ENCODE data around the gene ZC3H13.

The ZC3H13 gene

DNA sequence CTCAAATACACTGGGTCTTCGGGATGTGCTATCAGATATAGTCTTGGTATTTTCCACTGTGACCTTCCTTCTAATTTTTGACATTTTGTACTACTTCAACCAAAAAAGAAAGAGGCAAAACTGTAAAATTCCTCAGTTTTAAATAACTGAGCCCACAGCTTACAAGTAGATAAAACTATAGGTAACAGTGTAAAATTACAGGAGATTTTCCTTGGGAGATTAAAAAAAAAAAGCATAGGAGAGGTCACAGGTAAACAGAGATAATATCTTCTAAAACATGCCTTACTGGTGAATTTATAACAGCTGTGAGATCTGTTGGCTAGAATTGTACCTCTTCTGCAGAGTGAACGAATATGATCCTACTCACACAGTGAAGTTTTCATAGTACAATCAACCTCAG lies 7.1 kb downstream of the ZC3H13 start:
- peaks cover 18% of the 10 kb centered on the region for H3K4me1 Mint-ChIP-seq (ENCODE audit: low read depth)

DNA sequence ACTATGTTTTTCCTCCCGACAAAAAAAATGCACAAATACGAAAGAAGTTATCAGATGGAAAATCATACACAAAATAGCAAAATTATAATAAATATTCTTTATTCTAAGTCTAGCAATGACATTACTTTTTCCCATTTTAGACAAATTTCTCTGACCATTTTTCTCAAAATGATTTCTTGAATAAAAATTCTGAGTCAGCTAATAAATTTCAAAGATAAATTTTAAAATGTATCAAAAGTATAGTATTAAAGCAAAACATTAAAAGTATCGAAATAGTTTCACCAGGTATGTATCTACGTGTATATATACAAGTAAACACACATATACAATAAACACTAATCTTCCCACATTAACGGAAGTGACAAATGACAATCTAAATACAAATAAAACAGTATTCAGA lies 8.9 kb downstream of the ZC3H13 start:
- H3K27me3 Mint-ChIP-seq (ENCODE audit: low read depth) = no peaks in the 10 kb centered on the region
- H3K36me3 Mint-ChIP-seq (ENCODE audit: low read depth) = peaks cover 17% of the 10 kb centered on the region
- H3K27ac Mint-ChIP-seq = no peak overlapping the region
- H3K4me1 Mint-ChIP-seq (ENCODE audit: low read depth) = peaks cover 11% of the 10 kb centered on the region
- no peak overlapping the region for H3K4me3 Mint-ChIP-seq
- no peaks in the 10 kb centered on the region for H3K9me3 Mint-ChIP-seq

More for the DNA sequence above, 7.1 kb downstream of the ZC3H13 start:
- Mint-ChIP-seq H3K27me3 (ENCODE audit: low read depth) (no peaks in the 10 kb centered on the region), H3K4me3 (no peak overlapping the region), H3K27ac (no peak overlapping the region), H3K9me3 (no peaks in the 10 kb centered on the region), H3K36me3 (ENCODE audit: low read depth) (peaks cover 10% of the 10 kb centered on the region)

DNA sequence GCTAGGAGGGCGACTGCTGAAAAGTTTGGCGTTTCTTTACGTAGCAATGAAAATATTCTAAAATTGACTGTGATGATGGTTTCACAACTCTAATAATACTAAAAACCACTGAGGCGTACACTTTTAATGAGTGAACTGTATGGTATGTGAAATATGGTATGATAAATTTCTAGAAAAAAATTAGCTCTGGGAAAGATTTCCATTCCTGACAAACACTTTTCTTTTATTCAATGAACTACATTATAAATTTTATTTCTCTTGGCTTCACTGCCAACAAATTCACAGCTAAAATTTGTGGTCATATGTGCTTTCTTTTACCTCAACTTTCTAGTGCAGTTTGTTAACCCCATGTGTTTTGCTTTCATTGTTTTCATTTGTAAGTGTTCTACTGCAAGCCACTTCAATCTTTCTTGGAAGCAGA lies 11.1 kb downstream of the ZC3H13 start:
- Mint-ChIP-seq H3K9me3 (no peaks in the 10 kb centered on the region), H3K4me3 (no peak overlapping the region), H3K27ac (no peak overlapping the region), H3K36me3 (ENCODE audit: low read depth) (peaks cover 20% of the 10 kb centered on the region), H3K4me1 (ENCODE audit: low read depth) (peaks cover 2% of the 10 kb centered on the region), H3K27me3 (ENCODE audit: low read depth) (no peaks in the 10 kb centered on the region)

DNA sequence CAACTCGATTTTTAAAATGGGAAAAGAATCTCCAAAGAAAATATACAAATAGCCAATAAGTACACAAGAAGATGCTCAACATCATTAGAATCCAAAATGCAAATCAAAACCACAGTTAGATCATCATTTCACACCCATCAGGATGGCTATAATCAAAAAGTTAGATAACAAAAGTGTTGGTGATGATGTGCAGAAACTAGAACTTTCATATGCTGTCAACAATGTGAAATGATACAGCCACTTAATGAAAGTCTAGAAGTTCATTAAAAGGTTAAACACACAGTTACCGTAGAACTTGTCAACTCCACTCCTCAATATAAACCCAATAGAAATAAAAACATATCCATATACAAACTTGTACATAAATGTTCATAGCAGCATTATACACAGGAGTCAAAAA lies 11.8 kb downstream of the ZC3H13 start:
- no peaks in the 10 kb centered on the region for H3K27me3 Mint-ChIP-seq (ENCODE audit: low read depth)
- H3K9me3 Mint-ChIP-seq = no peaks in the 10 kb centered on the region
- no peak overlapping the region for H3K27ac Mint-ChIP-seq
- no peak overlapping the region for H3K4me3 Mint-ChIP-seq
- peaks cover 22% of the 10 kb centered on the region for H3K36me3 Mint-ChIP-seq (ENCODE audit: low read depth)
- H3K4me1 Mint-ChIP-seq (ENCODE audit: low read depth) = peaks cover 2% of the 10 kb centered on the region

DNA sequence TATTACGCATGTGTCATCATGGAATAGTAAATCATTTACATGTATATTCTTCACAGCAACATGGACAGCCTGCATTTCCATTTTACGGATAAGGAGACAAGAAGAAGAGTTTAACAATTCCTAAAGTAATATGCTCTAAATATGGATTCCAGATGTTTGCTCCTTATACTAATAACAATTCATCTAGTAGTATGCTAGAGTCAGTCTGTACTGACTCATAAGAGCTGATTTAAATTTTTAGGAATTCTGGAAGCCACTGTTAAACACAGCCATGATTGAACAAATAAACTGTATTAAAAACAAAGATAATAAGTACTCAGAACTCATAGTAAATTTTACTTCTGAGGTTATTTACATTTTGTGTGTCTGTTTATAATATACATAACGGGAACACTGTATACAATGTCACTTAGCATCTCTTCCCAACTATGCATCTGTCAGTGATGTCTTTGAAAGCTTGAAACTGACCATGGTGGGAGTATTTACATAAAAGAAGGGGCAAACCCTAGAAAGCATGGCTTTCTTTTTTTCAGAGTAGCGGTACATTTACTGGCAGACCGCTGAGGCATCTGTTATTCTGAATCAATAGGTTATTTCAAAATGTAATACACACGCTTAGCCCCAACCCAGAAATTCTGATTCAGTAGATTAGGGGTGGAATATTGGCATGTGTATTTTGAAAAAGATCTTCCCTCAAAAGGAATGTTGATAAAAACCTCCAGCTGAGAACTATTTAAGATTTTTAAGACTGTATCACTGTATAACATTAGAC lies 12.9 kb downstream of the ZC3H13 start:
- Mint-ChIP-seq H3K36me3 (ENCODE audit: low read depth) (peaks cover 28% of the 10 kb centered on the region), H3K27me3 (ENCODE audit: low read depth) (no peaks in the 10 kb centered on the region), H3K27ac (no peak overlapping the region)

DNA sequence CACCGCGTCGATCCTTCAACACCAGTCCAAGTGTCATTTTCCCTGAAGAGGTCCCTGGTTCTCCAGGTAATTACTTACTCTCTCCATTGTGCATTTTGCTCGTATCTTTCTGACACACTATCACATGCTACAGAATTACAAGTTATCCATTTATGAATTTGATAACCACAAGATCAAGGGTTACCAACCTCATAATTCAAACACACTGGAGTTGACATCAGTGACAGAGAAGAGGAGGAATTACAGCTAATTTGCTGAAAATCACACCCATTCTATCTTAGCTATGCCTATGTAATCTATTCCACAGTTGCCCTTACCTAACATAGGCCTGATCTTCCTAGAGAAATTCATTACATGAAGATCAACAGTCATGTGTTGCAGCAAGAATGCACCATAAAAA lies 14.2 kb downstream of the ZC3H13 start:
- Mint-ChIP-seq H3K36me3 (ENCODE audit: low read depth) (peaks cover 37% of the 10 kb centered on the region), H3K9me3 (no peaks in the 10 kb centered on the region), H3K27me3 (ENCODE audit: low read depth) (no peaks in the 10 kb centered on the region), H3K4me3 (no peak overlapping the region), H3K4me1 (ENCODE audit: low read depth) (peaks cover 2% of the 10 kb centered on the region), H3K27ac (no peak overlapping the region)

More for the DNA sequence above, 12.9 kb downstream of the ZC3H13 start:
- Mint-ChIP-seq H3K4me1 (ENCODE audit: low read depth) (peaks cover 2% of the 10 kb centered on the region), H3K4me3 (no peak overlapping the region), H3K9me3 (no peaks in the 10 kb centered on the region)

DNA sequence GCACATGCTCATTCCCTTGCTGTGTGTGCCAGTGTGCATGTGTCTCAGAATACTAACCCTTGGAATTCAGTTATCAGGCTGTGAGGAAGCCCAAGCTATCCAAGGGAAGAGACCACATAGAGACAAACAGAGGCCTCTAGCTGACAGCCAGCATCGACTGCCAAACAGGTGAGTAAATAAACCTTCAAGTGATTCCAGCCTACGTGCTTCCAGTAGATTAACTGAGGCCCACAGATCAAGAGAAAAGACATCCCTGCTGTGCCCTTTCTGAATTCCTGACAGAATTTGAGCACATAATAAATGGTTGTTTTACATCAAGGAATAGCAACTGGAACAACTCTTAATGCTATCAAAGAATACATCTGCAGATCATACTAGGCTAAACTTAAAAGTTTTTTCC lies 17.5 kb downstream of the ZC3H13 start:
- H3K9me3 Mint-ChIP-seq = peaks cover 8% of the 10 kb centered on the region
- H3K36me3 Mint-ChIP-seq (ENCODE audit: low read depth) = peaks cover 41% of the 10 kb centered on the region
- no peaks in the 10 kb centered on the region for H3K4me1 Mint-ChIP-seq (ENCODE audit: low read depth)

DNA sequence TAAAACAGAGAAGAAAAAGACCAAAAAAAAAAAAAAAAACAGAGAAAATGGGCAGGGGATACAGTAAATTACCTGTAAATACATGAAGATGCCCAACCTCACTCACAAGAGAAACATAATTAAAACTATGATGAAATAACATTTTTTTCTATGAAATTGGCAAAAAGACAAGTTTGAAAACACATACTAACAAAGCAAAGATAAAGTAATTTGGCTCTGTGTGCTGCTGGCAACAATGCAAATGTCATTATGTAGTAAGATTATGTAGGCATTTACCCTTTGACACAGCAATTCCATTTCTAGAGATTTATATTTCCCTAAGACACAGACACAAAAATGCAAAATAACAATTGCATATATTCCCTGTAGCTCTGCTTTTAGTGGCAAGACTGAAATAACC lies 20.2 kb downstream of the ZC3H13 start:
- peaks cover 10% of the 10 kb centered on the region for H3K9me3 Mint-ChIP-seq
- H3K36me3 Mint-ChIP-seq (ENCODE audit: low read depth) = peaks cover 50% of the 10 kb centered on the region
- H3K4me3 Mint-ChIP-seq = no peak overlapping the region
- no peaks in the 10 kb centered on the region for H3K27me3 Mint-ChIP-seq (ENCODE audit: low read depth)
- no peak overlapping the region for H3K27ac Mint-ChIP-seq
- H3K4me1 Mint-ChIP-seq (ENCODE audit: low read depth) = peaks cover 1% of the 10 kb centered on the region

More for the DNA sequence above, 17.5 kb downstream of the ZC3H13 start:
- Mint-ChIP-seq H3K27me3 (ENCODE audit: low read depth) (no peaks in the 10 kb centered on the region), H3K4me3 (no peak overlapping the region), H3K27ac (no peak overlapping the region)

DNA sequence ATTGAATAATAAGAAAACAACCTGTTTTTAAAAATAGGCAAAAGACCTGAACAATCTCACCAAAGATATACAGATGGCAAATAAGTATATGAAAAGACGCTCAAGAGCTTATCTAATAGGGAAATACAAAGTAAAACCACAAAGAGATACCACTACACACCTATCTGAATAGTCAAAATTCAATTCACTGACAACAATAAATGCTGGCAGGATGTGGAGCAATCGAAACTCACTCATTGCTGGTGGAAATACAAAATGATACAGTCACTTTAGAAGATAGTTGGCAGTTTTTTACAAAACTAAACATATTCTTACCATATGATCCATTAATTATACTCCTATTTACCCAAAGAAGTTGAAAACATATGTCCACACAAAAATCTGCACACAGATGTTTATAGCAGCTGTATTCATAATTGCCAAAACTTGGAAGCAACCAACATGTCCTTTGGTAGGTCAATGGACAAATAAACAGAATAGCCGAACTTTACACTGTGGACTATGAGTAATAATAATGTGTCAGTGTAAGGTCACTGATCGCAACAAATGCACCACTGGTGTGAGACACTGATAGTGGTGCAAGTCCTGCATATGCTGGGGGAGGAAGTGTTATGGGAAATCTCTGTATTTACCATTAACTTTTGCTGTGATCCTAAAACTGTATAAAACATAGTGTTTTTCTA lies 20.8 kb downstream of the ZC3H13 start:
- Mint-ChIP-seq H3K27ac (no peak overlapping the region), H3K36me3 (ENCODE audit: low read depth) (peaks cover 50% of the 10 kb centered on the region), H3K9me3 (peaks cover 10% of the 10 kb centered on the region), H3K27me3 (ENCODE audit: low read depth) (no peaks in the 10 kb centered on the region), H3K4me1 (ENCODE audit: low read depth) (peaks cover 1% of the 10 kb centered on the region), H3K4me3 (no peak overlapping the region)

DNA sequence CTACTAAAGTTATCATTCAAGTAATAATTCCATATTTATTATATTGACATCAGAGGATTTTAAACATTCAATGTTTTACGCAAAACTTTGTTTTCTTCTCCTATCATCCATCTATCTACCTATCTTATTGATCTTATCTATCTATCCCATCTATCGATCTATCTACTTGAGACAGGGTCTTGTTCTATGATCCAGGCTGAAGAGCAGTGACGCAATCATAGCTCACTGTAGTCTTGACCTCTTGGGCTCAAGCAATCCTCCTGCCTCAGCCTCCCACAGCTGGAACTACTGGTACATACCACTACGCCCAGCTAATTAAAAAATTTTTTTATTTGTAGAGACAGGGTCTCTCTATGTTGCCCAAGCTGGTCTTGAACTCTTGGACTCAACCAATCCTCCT lies 27.4 kb downstream of the ZC3H13 start:
- H3K9me3 Mint-ChIP-seq = peaks cover 3% of the 10 kb centered on the region
- H3K36me3 Mint-ChIP-seq (ENCODE audit: low read depth) = peaks cover 25% of the 10 kb centered on the region
- H3K4me1 Mint-ChIP-seq (ENCODE audit: low read depth) = peaks cover 1% of the 10 kb centered on the region
- no peaks in the 10 kb centered on the region for H3K27me3 Mint-ChIP-seq (ENCODE audit: low read depth)
- H3K27ac Mint-ChIP-seq = no peak overlapping the region
- no peak overlapping the region for H3K4me3 Mint-ChIP-seq

DNA sequence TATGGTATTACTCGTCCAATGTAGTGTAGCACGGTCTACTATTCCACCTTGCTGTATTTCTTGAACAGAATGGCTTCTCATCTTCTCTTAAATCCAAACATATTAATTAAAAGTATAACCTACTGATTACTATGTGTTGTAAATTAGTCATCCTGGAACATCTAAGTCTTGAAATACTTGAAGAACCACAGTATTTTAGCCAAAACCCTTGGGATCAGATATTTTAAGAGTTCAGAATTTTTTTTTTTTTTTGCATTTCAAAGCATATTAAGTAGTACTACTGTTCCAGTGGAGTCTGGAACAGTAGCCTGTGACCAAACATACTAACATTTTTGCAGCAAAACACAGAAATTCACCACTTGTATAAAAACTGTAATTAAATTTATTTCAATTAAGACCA lies 30.1 kb downstream of the ZC3H13 start:
- Mint-ChIP-seq H3K9me3 (no peaks in the 10 kb centered on the region), H3K4me1 (ENCODE audit: low read depth) (no peaks in the 10 kb centered on the region), H3K27ac (no peak overlapping the region), H3K4me3 (no peak overlapping the region), H3K27me3 (ENCODE audit: low read depth) (no peaks in the 10 kb centered on the region), H3K36me3 (ENCODE audit: low read depth) (peaks cover 13% of the 10 kb centered on the region)

DNA sequence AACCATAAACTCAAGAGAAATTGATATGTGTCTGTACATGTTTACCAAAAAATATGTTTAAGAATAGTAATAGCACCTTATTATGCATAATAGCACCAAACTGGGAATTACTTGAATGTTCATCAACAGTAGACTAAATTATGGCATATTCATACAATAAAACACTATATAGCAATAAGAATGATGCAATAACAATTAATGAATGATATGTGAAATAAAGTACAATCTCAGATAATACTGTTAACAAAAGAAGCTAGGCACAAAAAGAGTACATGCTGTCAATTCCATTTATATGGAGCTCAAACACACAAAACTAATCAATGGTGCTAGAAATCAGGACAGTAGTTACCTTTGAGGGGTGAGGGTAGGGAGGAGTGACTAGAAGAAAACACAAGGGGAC lies 36.3 kb downstream of the ZC3H13 start:
- H3K9me3 Mint-ChIP-seq = no peaks in the 10 kb centered on the region
- peaks cover 26% of the 10 kb centered on the region for H3K36me3 Mint-ChIP-seq (ENCODE audit: low read depth)
- no peak overlapping the region for H3K27ac Mint-ChIP-seq
- no peak overlapping the region for H3K4me3 Mint-ChIP-seq
- no peaks in the 10 kb centered on the region for H3K27me3 Mint-ChIP-seq (ENCODE audit: low read depth)
- no peaks in the 10 kb centered on the region for H3K4me1 Mint-ChIP-seq (ENCODE audit: low read depth)

DNA sequence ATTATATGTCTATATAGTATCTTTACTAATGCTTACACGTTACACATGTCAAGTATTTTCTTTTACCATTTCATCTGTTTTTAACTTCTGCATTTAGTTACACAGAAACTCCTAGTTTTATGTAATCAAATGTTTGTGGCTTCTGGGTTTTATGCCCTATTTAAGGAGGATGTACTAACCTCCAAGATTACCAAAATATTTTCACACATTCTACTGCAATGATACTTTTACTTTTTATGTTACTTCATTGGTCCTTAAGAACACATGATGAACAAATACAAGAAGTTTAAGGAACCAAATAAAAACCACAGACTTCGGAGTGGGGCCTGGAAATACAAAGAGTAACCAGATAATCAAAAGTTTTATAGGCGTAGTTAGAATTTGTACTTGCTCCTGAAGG lies 37.2 kb downstream of the ZC3H13 start:
- Mint-ChIP-seq H3K9me3 (no peaks in the 10 kb centered on the region), H3K4me1 (ENCODE audit: low read depth) (no peaks in the 10 kb centered on the region), H3K27me3 (ENCODE audit: low read depth) (no peaks in the 10 kb centered on the region), H3K27ac (no peak overlapping the region), H3K36me3 (ENCODE audit: low read depth) (peaks cover 28% of the 10 kb centered on the region), H3K4me3 (no peak overlapping the region)

DNA sequence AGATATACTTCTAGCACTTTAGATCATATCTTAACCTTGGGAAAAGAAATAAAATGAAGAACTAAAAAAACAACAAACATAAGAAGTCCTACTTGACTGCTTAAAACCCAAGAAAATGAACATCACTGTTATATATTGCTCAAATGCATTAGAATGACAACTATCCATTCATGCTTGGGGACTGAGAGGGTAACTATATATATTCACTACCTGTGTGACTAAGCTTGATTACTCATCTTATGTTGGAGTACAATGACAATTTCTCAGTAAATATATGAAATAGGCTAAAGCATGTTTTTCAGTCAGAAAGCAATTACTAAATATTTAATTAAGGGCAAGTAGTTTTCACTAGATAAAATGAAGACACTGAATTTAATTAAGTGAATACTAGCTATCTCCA lies 40.1 kb downstream of the ZC3H13 start:
- no peaks in the 10 kb centered on the region for H3K9me3 Mint-ChIP-seq
- no peak overlapping the region for H3K4me3 Mint-ChIP-seq
- no peak overlapping the region for H3K27ac Mint-ChIP-seq
- H3K36me3 Mint-ChIP-seq (ENCODE audit: low read depth) = peaks cover 29% of the 10 kb centered on the region
- no peaks in the 10 kb centered on the region for H3K4me1 Mint-ChIP-seq (ENCODE audit: low read depth)
- H3K27me3 Mint-ChIP-seq (ENCODE audit: low read depth) = no peaks in the 10 kb centered on the region

DNA sequence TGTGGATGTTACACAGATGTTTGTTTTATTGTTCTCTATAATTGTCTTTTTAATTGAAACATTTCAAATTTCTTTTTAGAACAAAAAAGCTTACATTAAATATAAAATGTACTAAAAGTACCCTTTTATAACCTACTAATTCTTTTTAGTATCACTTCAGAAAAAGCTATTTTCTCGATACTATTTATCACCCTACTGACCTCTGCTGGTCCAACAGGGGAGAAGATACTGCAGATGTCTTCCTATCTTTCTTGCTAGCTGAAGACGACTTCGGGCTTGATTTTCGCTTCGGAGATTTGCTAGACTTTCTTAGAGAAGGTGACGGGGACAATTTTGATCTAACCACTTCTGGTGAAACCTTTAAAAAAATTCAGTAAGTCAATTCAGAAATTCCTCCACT lies 42.4 kb downstream of the ZC3H13 start:
- Mint-ChIP-seq H3K27ac (no peak overlapping the region), H3K4me3 (no peak overlapping the region), H3K27me3 (ENCODE audit: low read depth) (no peaks in the 10 kb centered on the region), H3K4me1 (ENCODE audit: low read depth) (no peaks in the 10 kb centered on the region), H3K36me3 (ENCODE audit: low read depth) (peaks cover 24% of the 10 kb centered on the region), H3K9me3 (no peaks in the 10 kb centered on the region)

Measured in T-helper 1 cell treated with Interleukin-12 subunit alpha and Interleukin-12 subunit beta and Interleukin-4 antibody, amounts not matched to agents 30 μg/mL and 1 μg/mL, for 36 hours (primary cell).